HG03571 (cell line): ENCODE measurements around the gene WASF3.

Experiments
- ATAC-seq: cut with Tn5 transposase; IDR thresholded peaks from one replicate; pipeline ENCODE4 v1.9.1; 2021; ENCODE audit not compliant: unreplicated experiment

The WASF3 gene

DNA sequence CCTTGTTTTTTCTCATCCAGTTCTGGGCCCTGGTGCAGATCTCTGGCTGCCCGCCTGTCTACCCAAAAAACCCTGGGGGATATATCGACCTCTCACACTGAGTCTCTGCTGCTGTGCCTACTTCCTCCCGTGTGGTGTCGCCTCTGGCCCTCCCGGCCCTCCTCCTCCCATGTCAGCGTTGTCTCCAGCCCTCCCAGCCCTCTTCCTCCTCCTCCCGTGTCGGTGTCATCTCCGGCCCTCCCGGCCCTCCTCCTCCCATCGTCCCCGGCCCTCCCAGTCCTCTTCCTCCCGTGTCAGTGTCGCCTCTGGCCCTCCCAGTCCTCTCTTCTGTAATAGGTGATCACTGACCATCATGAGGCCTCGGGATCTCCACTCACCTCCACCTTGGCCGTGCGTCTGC lies 121.3 kb downstream of the WASF3 start:
- ATAC-seq: no peak

DNA sequence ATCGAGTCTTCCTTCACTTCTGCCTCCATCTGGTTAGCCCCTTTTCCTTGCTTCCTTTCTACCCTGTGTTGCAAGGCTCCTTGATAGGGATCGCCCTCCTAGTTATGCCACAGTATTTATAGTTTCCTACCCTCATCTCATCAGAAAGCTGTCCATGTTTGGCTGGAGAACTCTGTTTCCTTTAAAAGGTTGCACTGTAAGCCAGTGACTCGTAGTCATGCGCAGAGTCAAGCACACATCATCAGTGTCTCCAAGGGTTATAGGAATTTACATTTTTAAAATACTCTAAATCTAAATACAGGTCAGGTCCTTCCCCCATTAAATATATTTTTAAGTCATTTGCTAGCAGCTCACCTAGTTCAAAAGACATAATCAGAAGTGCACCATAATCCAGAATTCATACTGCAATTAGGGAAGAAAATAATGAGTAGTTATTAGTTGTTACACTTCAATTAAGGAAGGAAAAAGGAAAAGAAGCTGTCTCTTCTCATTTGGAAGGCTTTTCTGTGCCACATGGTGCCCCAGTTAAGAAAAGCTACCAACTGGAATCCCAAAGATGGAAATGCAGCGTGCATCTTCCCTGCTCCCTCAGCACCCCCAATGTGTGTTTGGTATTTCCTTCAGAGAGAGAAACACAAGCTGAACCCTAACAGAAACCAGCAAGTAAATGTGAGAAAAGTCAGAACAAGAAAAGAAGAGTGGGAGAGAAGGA lies 122.1 kb downstream of the WASF3 start:
- no peak for ATAC-seq

DNA sequence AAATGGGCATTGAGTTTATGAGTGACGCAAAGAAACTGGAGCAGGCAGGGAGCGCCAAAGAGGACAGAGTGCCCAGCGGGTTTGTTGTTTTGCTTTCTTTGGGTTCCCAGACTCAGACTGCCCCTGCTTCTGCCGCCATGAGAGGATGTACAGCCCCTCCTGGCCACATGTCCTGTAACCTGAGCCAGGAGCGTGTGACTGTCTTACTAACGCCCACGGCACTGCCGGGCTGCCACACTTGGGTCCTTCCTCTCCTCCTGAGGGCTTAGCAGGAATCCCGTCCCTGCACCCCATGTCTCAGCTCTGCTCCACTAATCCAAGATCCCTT lies 122.6 kb downstream of the WASF3 start:
- no peak for ATAC-seq

DNA sequence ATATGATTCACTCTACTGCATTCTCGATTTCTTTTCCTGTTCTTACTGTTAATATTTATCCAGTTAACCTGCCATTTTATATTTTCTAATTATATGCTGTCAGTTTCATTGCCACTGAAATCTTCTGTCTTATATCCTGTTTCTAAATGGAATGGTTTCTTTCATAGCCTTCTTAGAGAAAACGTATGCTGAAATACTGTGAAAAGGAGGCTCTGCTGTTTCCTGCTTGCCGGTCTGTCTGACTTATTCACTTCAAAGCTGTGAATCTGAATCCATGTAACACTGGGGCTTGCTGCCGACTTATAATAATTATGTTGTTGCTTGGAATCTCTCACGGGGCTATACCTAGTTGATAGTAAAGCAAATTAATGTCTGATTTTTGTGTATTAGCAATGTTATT lies 123.1 kb downstream of the WASF3 start:
- ATAC-seq: no peak

DNA sequence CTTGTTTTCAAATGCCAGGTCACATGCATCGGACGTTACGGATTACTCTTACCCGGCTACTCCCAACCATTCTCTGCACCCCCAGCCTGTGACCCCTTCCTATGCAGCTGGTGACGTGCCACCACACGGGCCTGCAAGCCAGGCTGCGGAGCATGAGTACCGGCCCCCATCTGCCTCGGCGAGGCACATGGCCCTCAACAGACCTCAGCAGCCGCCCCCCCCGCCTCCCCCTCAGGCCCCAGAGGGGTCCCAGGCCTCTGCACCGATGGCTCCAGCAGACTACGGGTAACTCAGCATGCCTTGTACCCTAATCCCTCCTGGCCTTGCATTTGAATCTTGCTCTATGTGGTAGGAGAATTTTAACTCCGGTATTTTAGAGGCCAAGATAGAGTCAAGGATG lies 123.6 kb downstream of the WASF3 start:
- no peak for ATAC-seq

DNA sequence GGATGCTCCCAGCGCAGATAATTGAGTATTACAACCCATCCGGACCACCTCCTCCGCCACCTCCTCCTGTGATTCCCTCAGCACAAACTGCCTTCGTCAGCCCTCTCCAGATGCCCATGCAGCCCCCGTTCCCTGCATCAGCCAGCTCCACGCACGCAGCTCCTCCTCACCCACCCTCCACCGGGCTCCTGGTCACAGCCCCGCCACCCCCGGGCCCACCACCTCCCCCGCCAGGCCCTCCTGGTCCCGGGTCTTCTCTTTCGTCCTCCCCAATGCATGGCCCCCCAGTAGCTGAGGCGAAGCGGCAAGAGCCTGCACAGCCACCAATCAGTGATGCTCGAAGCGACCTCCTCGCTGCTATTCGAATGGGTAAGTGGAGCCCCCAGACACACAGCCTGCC lies 125.1 kb downstream of the WASF3 start:
- ATAC-seq: no peak

DNA sequence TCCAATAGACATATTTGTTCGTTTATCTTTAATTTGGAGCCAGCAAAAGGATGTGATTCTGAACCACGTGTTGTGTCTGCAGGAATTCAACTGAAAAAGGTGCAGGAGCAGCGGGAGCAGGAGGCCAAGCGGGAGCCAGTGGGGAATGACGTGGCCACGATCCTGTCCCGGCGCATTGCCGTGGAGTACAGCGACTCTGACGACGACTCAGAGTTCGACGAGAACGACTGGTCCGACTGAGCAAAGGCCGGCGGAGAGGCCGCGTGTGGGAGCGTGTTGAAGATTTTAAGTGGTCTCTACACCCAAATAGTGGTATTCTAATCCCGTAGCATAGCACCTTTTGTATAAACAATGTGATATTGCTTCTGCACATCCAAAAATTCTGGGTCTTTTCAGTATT lies 128.1 kb downstream of the WASF3 start:
- ATAC-seq: no peak

DNA sequence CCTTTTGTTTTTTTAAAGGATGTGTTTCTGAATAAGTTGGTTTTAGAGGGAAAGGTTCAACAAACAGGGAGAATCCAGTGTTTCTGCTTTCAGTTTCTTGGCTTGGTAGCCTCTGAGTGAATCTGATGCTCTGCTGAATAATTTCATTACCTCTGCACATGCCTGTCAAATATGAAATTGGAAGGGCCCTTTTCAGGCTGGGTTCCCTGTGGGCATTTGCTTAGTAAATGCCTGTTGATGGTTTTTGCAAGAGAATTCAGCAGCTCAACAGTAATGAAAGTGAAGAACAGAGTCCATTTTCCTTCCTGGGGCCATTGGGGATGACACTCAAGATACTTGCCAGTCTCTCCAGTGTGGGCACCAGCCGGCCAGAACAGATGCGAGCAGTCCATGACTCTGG lies 128.8 kb downstream of the WASF3 start:
- ATAC-seq: no peak

DNA sequence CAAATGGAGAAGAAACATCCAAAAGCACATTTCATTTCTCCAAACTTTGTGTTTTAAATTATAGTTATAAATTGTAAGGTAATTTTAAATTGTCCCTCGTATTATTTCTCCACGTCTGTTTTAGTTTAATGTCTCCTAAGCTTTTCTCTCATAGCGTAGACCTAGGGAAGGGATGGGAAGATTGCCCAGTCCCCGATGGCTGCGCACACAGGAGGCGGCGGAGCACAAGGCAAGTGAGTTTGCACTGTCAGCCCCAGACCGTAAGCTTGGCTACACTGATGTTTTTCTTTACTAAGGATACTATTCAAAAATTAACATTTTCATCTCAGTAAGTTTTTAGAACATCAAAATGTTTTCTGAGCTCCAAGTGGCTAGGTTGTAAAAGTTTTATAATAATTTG lies 130.8 kb downstream of the WASF3 start:
- ATAC-seq: no peak

DNA sequence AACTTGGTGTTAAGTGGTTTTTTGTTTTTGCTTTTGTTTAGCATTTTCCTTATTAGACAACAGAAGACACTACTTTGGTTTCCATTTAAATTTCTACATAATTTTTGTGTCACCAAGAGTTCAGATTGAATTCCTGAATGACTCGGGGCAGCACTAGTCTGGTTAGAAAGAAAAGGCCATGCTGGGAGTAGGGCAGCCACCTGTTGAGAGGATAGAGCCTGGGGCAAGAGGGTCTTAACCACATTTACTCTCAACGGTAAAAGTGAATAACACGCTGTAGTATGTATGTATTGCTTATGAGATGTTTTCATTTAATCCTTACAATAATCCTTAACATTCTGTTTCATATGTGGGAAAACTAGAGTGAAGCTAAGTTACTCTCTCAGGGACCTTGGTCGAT lies 131.5 kb downstream of the WASF3 start:
- no peak for ATAC-seq

DNA sequence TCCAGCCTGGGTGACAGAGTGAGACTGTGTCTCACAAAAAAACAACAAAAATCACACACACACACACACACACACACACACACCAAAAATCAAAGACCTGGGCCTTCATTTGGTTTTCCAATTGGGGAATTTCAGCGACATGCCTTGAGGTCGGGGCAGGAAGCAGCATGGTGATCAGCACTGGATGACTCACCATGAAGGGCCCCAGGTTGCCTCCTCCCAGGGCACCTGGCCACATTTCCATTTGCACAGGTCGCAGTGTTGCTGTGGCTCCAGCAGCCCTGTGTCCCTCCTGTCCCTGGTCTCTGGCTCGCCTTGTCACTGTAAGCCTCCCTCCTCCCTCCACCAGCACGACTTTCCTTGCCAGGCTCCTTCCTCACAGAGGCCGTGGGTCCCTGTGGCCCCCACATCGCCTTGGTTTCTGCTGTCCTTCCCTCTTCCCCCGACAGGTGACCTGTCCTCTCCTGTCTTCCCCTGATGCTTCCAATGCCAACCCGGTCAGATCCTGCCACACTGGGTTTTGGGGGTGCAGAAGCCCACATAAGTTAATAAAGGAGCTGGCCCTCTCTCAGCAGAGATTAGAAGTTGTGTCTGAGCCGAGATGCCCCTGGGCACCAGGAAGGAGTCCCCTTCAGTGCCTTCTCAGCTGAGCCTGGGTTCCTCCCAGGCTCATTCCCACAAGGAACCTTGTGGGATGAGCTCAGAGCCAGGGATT lies 136.4 kb downstream of the WASF3 start:
- no peak for ATAC-seq

DNA sequence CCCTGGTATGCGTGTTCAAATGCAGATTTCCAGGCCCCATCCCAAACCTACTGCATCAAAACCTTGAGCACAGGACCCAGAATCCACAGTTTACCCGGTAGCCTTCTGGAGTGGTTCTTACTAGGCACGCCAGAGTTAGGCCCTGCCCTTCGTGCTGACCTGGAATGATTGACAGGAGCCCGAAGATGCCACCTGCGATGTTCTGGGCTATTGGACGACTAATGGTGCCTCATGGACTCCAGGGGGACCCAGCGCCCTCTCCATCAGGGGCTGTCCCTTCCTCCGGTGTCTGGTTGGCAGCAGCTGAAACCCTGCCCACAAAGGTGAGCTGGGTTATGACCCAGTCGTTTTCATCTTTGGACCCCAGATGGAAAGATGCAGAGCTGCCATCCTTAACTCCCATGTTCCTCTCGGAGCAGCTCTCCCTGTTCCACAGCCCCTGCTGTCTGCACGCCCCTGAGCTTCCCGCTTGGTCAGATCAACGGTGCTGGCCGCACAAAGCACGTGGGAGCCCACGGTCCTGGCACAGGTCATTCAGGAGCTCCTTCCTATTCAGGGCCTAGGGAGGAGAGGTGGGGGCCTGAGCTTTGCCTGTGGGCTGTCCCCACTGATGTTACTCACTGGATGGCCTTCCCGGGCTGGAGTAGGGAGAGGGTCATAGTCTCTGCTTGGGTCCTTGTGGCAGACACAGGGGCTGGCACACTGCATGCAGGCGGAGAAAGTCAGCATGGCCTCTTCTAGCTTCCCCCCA lies 137.3 kb downstream of the WASF3 start:
- no peak for ATAC-seq

DNA sequence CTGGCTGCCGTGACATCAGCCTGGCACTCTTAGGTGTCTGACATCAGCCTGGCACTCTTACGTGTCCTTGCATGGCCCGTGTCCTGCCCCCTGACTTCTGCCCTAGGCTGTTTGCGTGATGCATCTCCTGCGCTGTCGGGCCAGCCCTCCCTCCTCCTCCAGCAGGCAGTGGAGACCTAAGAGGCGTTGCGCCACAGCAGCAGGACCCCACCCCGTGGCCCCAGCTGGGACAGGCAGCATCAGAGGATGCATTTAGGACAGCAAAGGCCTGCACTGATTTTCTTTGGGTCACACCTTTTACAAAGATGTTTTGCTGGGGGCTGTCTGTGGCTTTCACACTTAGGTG lies 137.8 kb downstream of the WASF3 start:
- no peak for ATAC-seq

DNA sequence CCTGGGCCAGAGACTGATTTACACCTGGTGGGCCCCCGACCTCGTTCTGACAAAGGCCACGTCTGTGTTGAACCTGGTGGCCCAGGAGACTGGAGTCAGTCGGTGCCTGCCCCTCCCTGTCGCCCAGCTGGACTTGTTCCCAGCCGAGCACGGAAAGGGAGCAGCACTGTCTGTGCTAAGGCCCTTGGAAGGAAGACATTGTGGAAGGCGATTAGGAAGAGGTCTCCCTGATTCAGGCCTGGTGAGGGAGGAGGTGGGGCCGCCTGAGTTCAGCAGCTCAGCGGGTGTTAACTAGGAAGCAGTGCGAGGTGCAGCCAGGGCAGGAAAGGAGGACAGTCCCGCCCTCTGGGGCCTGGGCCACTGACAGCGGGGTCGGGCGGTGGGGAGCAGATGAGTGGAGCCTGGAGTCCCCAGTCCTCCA lies 138.4 kb downstream of the WASF3 start:
- ATAC-seq: no peak

DNA sequence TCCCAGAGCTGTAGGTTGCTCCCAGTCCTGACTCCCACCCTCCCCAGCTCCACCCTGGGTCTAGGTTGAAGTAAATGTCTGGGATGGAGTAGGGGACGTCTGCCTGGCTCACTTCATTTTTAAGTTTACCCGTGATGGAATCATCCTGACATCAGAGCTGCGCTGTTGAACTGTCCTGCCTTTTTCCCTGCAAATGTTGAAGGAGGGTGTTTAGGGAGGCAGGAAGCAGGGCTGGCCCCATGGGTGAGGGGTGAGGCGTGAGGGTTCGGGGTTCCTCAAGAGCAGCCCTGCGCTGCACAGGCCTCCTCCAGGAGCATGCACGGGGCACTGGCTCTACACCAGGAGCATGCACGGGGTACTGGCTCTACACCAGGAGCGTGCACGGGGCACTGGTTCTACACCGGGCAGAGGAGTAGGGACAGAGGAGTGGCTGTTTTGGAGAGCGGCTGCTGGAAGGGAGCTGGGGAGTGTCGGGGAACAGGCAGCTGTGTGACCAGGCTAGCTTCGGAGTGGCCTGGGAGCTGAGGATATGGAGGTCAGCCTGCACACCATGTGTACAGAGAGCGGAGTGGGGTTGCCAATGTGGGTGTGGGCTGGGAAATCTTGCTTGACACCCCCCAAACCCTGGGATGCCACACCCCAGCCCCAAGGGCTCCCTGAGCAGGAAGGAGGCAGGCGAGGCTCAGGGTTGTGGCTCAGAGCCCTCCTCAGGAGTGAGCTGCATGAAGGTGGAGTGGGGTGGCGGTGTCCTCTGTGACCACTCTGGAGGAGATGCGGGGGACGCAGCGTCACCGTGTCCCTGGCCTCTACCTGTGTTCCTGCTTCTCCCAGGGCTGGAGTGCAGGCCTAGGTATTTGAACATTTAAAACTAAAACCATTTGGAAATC lies 139.8 kb downstream of the WASF3 start:
- ATAC-seq: no peak

DNA sequence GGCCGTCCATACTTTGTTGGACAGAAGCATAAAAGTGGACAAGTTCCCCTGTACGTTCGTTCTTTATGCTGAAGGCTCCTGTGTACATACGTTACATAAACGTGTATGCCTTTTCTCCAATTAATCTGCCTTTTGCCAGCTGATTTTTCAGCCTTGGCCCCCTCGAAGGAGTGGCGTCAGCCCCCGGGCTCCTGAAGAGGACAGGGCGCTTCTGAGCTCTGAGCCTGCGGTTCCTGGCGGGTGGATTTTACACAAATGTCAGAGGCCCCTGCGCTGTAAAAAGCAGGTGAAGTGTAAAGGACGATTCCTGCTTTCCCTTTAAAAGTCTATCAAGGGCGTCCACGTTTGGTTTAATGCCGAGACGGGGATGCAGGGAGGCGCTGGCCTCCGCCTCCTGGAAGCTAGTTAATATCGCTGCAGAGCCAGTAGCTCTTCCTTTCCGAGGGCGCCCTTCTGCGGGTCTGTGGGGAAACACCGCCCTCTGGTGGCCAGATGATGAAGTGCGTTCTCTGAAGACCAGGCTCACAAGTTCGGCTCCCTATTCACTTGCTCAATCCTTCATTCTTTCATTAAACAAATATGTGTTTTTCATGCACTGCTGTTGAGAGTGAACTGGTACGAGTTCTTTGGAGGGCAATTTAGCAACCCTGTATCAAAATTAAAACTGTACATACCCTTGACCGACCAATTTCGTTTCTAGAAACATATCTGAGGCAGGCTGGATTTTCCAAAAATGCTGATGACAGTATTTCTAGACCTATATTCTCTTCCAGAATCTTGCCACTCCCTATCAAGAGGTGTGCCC lies 141.1 kb downstream of the WASF3 start:
- ATAC-seq: no peak

DNA sequence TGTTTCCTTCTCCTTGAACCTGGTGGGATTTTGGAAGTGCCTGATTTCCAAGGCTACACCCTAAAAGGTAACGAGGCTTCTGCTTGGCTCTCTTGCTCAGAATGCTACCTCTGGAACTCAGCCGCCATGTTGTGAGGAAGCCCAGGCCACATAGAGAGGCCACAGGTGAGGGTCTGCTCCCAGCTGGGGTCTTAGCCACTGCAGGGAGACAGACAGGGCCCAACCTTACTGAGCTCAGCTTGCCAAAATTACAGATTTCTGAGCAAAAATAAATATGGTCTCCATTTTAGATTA lies 141.7 kb downstream of the WASF3 start:
- ATAC-seq: no peak

DNA sequence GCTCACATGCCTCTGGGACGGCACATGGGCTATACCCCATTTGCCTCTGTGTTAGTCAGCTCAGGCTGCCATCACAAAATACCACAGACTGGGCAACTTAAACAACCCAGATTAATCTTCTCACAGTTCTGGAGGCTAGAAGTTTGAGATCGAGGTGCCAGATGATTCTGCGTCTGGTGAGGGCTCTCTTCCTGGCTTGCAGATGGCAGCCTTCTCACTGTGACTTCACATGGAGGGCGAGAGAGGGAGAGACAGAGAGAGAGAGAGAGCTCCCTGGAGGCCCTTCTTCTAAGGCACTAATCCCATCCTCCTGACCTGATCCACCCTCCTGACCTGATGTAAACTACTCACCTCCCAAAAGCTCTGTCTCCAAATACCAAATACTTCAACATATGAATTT lies 148.1 kb downstream of the WASF3 start:
- ATAC-seq: no peak

DNA sequence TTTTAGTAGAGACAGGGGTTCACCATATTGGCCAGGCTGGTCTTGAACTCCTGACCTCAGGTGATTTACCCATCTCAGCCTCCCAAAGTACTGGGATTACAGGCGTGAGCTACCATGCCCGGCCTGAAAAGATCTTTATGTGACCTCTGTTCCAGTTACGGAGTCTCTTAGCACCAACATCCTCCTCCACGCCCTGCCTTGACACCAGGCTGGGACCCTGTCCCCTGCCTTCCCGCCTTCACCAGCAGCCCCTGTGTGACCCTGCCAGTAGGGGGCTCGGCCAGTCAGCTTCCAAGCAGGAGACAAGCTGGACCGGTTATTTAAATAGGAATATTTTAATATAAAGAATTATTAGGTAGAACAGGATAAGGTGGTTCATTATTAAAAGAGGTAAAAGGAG lies 148.9 kb downstream of the WASF3 start:
- ATAC-seq: no peak

DNA sequence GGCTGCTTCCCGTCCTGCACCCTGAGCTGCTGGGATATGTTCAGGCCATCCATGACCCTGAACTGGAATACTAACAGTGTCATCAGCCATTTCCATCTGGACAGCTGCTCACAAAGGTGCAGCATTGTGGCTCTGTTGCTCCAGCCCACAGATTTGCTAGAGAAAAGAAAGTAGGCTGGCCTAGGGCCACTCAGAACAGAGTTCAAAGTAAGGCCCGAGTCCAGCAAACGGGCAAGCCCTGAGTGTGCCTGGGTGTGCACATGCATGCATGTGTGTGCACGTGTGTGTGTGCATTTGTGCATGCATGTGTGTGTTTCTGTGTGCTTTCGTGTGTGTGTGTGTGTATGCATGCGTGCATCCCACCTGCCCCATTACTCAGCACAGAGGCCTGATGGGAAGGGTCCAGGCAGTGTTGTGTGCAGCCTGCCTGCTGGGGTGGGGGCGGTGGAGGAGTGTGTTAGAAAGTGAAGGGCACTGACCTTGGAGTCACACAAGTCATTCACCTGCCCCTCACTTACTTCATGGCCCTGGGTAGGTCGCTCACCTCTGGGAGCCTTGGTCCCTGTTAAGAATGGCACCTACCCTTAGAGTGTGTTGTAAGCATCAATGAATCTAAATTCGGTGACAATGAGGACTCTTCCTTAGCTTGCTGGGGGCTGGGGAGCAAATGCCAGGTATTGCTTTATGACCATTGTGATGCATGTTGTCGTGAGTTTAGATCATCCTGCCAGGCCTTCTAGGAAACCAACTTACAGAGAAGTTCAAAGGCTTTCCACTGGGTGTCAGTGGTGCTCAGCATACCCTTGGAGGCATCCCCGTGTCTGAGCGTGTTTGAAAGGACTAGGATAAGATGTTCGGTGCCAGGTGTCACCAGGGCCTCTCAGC lies 149.9 kb downstream of the WASF3 start:
- ATAC-seq: no peak
